Measurements from ENCODE around the gene S100A11.

S100A11 gene

DNA sequence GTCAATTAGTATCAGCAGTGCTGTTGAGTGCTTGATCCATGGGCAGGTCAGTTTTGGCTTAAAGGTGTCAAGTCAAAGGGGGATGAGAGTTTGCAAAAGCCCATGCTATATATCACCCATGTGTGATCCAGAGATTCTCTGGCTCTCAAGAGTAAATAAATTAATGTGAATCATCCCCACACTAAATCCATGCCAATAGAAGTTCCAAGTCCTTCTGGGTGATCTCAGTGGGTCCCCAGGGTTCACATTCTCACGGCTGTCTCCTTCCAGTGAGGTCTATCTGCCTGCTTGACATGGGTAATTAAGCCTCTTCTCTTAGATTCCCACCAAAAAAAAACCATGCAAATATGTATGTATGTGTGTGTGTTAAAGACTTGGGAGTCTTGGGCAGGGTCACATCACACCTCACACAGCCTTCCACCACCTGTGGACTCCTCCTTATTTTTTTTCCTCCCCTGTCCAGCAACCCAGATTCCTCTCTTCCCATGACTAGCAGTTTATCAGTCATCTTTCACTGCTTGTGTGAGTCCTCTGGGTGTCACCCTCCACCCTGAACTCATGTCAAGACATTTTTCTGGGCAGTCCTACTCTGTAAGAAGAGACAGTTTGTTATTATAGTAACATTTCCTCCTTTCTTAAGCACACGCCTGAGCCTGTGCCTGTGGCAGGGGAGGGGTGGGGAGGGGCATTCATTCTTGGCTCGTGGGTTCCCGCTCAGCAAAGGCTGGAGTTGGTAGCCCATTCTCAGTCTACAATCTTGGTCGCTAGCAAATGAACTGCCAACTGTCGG lies 14.3 kb upstream of the S100A11 start:
- DNase-seq: no peak
- H3K9me3 ChIP-seq (ENCODE audit: severe bottlenecking): peaks cover 6% of the 10 kb centered on the region
- no peaks in the 10 kb centered on the region for H3K36me3 ChIP-seq
- no peak overlapping the region for H3K4me3 ChIP-seq (ENCODE audit: low read depth, low read length)
- TF ChIP-seq, protein P1, sequence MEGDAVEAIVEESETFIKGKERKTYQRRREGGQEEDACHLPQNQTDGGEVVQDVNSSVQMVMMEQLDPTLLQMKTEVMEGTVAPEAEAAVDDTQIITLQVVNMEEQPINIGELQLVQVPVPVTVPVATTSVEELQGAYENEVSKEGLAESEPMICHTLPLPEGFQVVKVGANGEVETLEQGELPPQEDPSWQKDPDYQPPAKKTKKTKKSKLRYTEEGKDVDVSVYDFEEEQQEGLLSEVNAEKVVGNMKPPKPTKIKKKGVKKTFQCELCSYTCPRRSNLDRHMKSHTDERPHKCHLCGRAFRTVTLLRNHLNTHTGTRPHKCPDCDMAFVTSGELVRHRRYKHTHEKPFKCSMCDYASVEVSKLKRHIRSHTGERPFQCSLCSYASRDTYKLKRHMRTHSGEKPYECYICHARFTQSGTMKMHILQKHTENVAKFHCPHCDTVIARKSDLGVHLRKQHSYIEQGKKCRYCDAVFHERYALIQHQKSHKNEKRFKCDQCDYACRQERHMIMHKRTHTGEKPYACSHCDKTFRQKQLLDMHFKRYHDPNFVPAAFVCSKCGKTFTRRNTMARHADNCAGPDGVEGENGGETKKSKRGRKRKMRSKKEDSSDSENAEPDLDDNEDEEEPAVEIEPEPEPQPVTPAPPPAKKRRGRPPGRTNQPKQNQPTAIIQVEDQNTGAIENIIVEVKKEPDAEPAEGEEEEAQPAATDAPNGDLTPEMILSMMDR (IDR thresholded peaks at IDR 0.05; ENCODE audit: low read depth, low read length): no peak
- H3K27ac ChIP-seq: no peak overlapping the region
- H3K27me3 ChIP-seq (ENCODE audit: insufficient read depth, low read depth, severe bottlenecking): peaks cover 98% of the 10 kb centered on the region

DNA sequence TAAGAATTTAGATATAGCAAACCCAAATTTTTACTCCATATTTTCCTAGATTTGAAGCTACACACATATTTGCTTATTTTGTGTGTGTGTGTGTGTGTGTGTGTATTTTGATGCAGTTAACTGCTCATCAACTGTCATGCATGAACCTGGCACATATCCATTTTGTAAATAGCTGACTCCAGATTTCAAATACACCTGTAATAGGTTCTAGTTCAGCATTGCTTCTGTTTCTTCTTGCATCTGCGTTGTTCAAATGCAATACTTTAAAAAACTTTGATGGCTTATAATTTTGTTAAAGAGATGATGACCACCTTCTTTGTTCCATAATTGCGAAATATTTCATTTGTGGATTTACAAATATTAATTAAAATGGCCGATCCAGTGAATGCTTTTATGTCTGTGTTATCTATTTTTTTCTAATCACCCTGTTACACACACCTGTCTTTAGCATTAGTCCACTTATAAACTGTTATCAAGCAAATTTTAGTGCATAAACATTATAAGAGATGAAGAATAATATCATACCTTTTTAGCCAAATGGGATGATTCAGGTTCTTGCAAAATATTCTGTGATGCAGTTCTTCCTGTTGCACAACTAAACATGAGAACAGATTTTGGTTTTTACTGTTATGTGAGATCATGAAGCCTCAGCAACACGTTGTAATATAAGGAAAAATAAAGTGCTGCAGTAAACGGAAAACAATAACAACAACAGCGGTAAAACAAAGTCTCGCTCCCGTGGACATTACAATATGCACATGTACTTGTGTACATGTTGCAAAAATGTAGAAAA lies 12.7 kb upstream of the S100A11 start:
- peaks cover 7% of the 10 kb centered on the region for H3K9me3 ChIP-seq (ENCODE audit: severe bottlenecking)
- peaks cover 98% of the 10 kb centered on the region for H3K27me3 ChIP-seq (ENCODE audit: insufficient read depth, low read depth, severe bottlenecking)
- no peaks in the 10 kb centered on the region for H3K36me3 ChIP-seq
- H3K4me3 ChIP-seq (ENCODE audit: low read depth, low read length): no peak overlapping the region
- H3K27ac ChIP-seq: no peak overlapping the region
- no peak for DNase-seq
- TF ChIP-seq, protein P1 (IDR thresholded peaks at IDR 0.05; ENCODE audit: low read depth, low read length): no peak

GRCh38 chr1:152048416-152049009 lies 11.7 kb upstream of the S100A11 start:
- TF ChIP-seq, protein P1 (IDR thresholded peaks at IDR 0.05; ENCODE audit: low read depth, low read length): no peak
- H3K36me3 ChIP-seq: no peaks in the 10 kb centered on the region
- no peak overlapping the region for H3K27ac ChIP-seq
- peaks cover 98% of the 10 kb centered on the region for H3K27me3 ChIP-seq (ENCODE audit: insufficient read depth, low read depth, severe bottlenecking)
- H3K4me3 ChIP-seq (ENCODE audit: low read depth, low read length): peak overlapping the region; percentile 32; the same call in 1 of the 2 replicates
- DNase-seq: no peak
- peaks cover 7% of the 10 kb centered on the region for H3K9me3 ChIP-seq (ENCODE audit: severe bottlenecking)

DNA sequence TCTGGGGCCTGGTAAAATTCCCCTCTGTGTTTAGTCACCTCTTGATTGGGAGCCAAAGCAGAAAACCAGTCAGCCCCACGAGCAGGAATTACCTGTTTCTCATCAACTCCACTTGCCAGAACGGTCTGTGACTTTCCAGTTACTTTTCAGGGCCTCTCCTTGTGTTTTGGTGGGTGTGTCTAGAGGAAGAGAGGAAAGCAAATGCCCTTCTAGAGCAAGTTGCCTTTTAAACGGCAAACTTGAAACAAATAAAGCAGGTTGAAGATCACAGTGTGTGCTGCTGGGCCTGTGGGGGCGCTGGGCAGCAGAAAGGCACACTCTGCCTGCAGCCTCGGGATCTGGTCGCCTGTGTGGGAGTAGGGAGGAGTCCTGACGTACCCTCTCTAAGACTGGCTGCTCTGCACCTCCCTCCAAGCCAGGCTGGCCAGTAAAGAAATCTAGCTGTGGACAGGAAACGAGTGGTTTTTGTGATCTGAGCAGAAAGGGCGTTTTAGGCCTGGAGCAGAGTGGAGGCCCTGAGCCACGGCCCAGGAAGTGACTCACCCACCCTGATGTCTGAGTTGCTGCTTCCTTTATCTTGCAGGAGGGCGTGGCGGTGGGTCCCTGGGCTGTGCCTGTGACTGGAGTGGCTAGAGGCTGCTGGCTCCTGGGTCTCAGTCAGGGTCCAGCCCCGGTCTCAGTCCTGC lies 11.1 kb upstream of the S100A11 start:
- TF ChIP-seq, protein P1 (IDR thresholded peaks at IDR 0.05; ENCODE audit: low read depth, low read length): peak; percentile 97
- DNase-seq: peak; percentile 90
- Histone ChIP-seq H3K4me3 (ENCODE audit: low read depth, low read length) (peak overlapping the region; percentile 32), H3K36me3 (no peaks in the 10 kb centered on the region), H3K27ac (no peak overlapping the region), H3K27me3 (ENCODE audit: insufficient read depth, low read depth, severe bottlenecking) (peaks cover 98% of the 10 kb centered on the region), H3K9me3 (ENCODE audit: severe bottlenecking) (peaks cover 7% of the 10 kb centered on the region)

GRCh38 chr1:152047413-152047729 lies 10.6 kb upstream of the S100A11 start:
- peaks cover 98% of the 10 kb centered on the region for H3K27me3 ChIP-seq (ENCODE audit: insufficient read depth, low read depth, severe bottlenecking)
- no peak overlapping the region for H3K4me3 ChIP-seq (ENCODE audit: low read depth, low read length)
- no peak overlapping the region for H3K27ac ChIP-seq
- TF ChIP-seq, protein P1 (IDR thresholded peaks at IDR 0.05; ENCODE audit: low read depth, low read length): no peak
- no peaks in the 10 kb centered on the region for H3K36me3 ChIP-seq
- peaks cover 4% of the 10 kb centered on the region for H3K9me3 ChIP-seq (ENCODE audit: severe bottlenecking)
- no peak for DNase-seq
